DOHH2 (cell line): ENCODE results near the gene GATM.

Experiments
- CTCF ChIP-seq: fragments of 200-600 bp; sonication (generic); IDR thresholded peaks from one replicate; pipeline ENCODE4 v1.5.1; 2014; ENCODE audit warnings: antibody characterized with exemption, mild to moderate bottlenecking, low read depth, low read length; ENCODE audit not compliant: poor library complexity, severe bottlenecking
- EZH2phosphoT487 ChIP-seq: fragments of 200-600 bp; sonication (generic); IDR thresholded peaks from 2 replicates; pipeline ENCODE4 v1.6.1; 2017; ENCODE audit warnings: borderline replicate concordance, mild to moderate bottlenecking, antibody characterized with exemption, low read length, moderate library complexity, mixed read lengths

GRCh38 chr15:45401665-45402161 lies 23.4 kb upstream of the GATM start:
- TF ChIP-seq CTCF = no peak
- TF ChIP-seq EZH2phosphoT487 = no peak
